Endothelial cell of umbilical vein (primary cell): ENCODE results near the gene KISS1R. TPM values are rescaled to one million over a fixed set of nuclear protein-coding genes. Genes with fewer than 3 reads are reported as not detected.
A peak's percentile ranks its signal among the peaks of the same experiment; 100 is the strongest.

Source experiments
- BruUV-seq: library from RNA; stranded (reverse); fragments of 400-500 nt; replicated peaks from 2 replicates; lab custom pipeline; 2021; lab: Mats Ljungman, UMichigan
- CTCF ChIA-PET: fragments of 300-600, 350-600 bp; sonication (Branson Sonifier 250); formaldehyde crosslinking; loops from one replicate; lab custom pipeline; 2021; ENCODE audit warnings: antibody characterized with exemption, inconsistent platforms; lab: Charles Lee
- POLR2A ChIA-PET: fragments of 300-600, 350-600 bp; sonication (Branson Sonifier 250); formaldehyde crosslinking; loops from one replicate; lab custom pipeline; 2021; ENCODE audit warnings: antibody characterized with exemption, inconsistent platforms; lab: Charles Lee
- DNase-seq: peaks from one replicate; pipeline ENCODE4 v3.0.0-alpha.2; 2011; ENCODE audit warnings: low read depth, low spot score
- FAIRE-seq: peaks from 2 replicates; lab custom pipeline; 2011; peaks lifted over from hg19 to GRCh38; lab: Jason Lieb, UNC
- H2AFZ ChIP-seq: 2 replicates; pipeline ENCODE4 v1.6.0; 2012; ENCODE audit warnings: low read depth, low read length, control low read depth, inconsistent platforms
- H3K27ac ChIP-seq: 2 replicates; pipeline ENCODE4 v1.5.1; 2011; ENCODE audit warnings: low read depth, mild to moderate bottlenecking, control low read depth, low read length, moderate library complexity; ENCODE audit not compliant: insufficient read depth
- H3K27me3 ChIP-seq, 2 experiments: 2 replicates each; pipeline versions ENCODE4 v1.6.0 to v1.6.1; 2011; ENCODE audit warnings: low read length in 2 of 2, mixed read lengths in 1 of 2; ENCODE audit not compliant: control insufficient read depth in 2 of 2, insufficient read depth in 2 of 2
- H3K36me3 ChIP-seq, 2 experiments: 2 replicates in 1 of 2; 3 replicates in 1 of 2; pipeline ENCODE4 v1.5.1; 2011; ENCODE audit warnings: low read length in 2 of 2, mild to moderate bottlenecking in 1 of 2, moderate library complexity in 1 of 2; ENCODE audit not compliant: control insufficient read depth in 2 of 2, insufficient read depth in 2 of 2; ENCODE audit errors: extremely low read depth in 1 of 2
- H3K4me1 ChIP-seq: 3 replicates; pipeline ENCODE4 v1.5.1; 2011; ENCODE audit warnings: mild to moderate bottlenecking, low read length; ENCODE audit not compliant: control insufficient read depth, insufficient read depth; ENCODE audit errors: extremely low read depth
- H3K4me2 ChIP-seq: 2 replicates; pipeline ENCODE4 v1.6.1; 2011; ENCODE audit warnings: low read length, control low read depth, mixed read lengths; ENCODE audit not compliant: insufficient read depth
- H3K4me3 ChIP-seq, 3 experiments: fragments of 200-600 bp in 1 of 3; sonication (generic), shearing (Covaris generic) in 1 of 3; replicated peaks in 1 of 3; 2 replicates each; pipeline ENCODE4 v1.5.1; 2011 to 2016; ENCODE audit warnings: control low read depth in 3 of 3, low read length in 3 of 3, mild to moderate bottlenecking in 2 of 3, inconsistent platforms in 1 of 3, low read depth in 1 of 3, moderate library complexity in 1 of 3; ENCODE audit not compliant: insufficient read depth in 1 of 3
- H3K79me2 ChIP-seq: 2 replicates; pipeline ENCODE4 v1.6.0; 2012; ENCODE audit warnings: low read length, inconsistent platforms; ENCODE audit not compliant: control insufficient read depth, insufficient read depth
- H3K9ac ChIP-seq: replicated peaks from 2 replicates; pipeline ENCODE3; 2011; ENCODE audit warnings: low read length, control low read depth; ENCODE audit not compliant: insufficient read depth; ENCODE audit errors: extremely low read depth
- H3K9me1 ChIP-seq: replicated peaks from 3 replicates; pipeline ENCODE4 v1.6.0; 2011; ENCODE audit warnings: mild to moderate bottlenecking, low read length; ENCODE audit not compliant: control insufficient read depth, insufficient read depth; ENCODE audit errors: extremely low read depth
- H3K9me3 ChIP-seq: replicated peaks from 2 replicates; pipeline ENCODE4 v1.5.1; 2012; ENCODE audit warnings: low read length, inconsistent platforms; ENCODE audit not compliant: control insufficient read depth, insufficient read depth
- H4K20me1 ChIP-seq: replicated peaks from 2 replicates; pipeline ENCODE3; 2011; ENCODE audit warnings: mild to moderate bottlenecking, low read length; ENCODE audit not compliant: control insufficient read depth, insufficient read depth; ENCODE audit errors: extremely low read depth
- EZH2 ChIP-seq: IDR thresholded peaks from 2 replicates; pipeline ENCODE4 v1.6.1; 2012; ENCODE audit warnings: borderline replicate concordance, low read depth, mild to moderate bottlenecking, moderate library complexity, low read length, inconsistent platforms; ENCODE audit not compliant: severe bottlenecking
- FOS ChIP-seq: IDR thresholded peaks from 2 replicates; pipeline ENCODE4 v1.6.1; 2011; ENCODE audit warnings: mild to moderate bottlenecking, low read length, moderate library complexity, borderline replicate concordance; ENCODE audit not compliant: insufficient read depth
- GATA2 ChIP-seq: IDR thresholded peaks from 2 replicates; pipeline ENCODE4 v1.7.0; 2011; ENCODE audit warnings: low read depth, mild to moderate bottlenecking, moderate library complexity, mixed read lengths, low read length; ENCODE audit not compliant: insufficient read length, insufficient read depth
- JUN ChIP-seq: IDR thresholded peaks from 2 replicates; pipeline ENCODE4 v1.6.1; 2011; ENCODE audit warnings: borderline replicate concordance, low read depth; ENCODE audit not compliant: insufficient read length, insufficient read depth
- MYC ChIP-seq: IDR thresholded peaks from one replicate; pipeline ENCODE4 v1.6.1; 2011; ENCODE audit warnings: mild to moderate bottlenecking, low read depth, low read length
- POLR2A ChIP-seq: IDR thresholded peaks from 2 replicates; pipeline ENCODE4 v1.6.1; 2012; ENCODE audit warnings: low read depth, mild to moderate bottlenecking, control low read depth, low read length
- POLR2AphosphoS5 ChIP-seq: IDR thresholded peaks from 2 replicates; pipeline ENCODE4 v1.6.1; 2012; ENCODE audit warnings: low read depth, mild to moderate bottlenecking, control low read depth, low read length, moderate library complexity; ENCODE audit not compliant: insufficient read depth
- dilution Hi-C: fragments of 300-500 bp; cut with MboI; formaldehyde crosslinking; loops from one replicate; pipeline ENCODE4 v1.15.0; 2019; ENCODE audit warnings: low sequenced_read_pairs; ENCODE audit not compliant: extremely low pct_ligation_motif_present
- intact Hi-C: fragments of 100-400 bp; cut with micrococcal nuclease; formaldehyde crosslinking; loops from one replicate; pipeline ENCODE4 v1.10.0; 2022
- polyA plus RNA-seq, 4 experiments: library from polyadenylated mRNA; depleted of rRNA in 3 of 4; stranded (reverse) in 3 of 4; unstranded in 1 of 4; fragments of >200 nt; gene quantifications; 2 replicates each; pipeline versions ENCODE4 v1.2.1 to v1.2.3, GENCODE V29; 2011 to 2012; ENCODE audit warnings: missing spikeins in 1 of 4
- total RNA-seq: library from RNA; stranded (reverse); gene quantifications from 2 replicates; pipeline ENCODE4 v1.2.3, GENCODE V29; 2021
- TF ChIP-seq, protein P1 (sequence below): IDR thresholded peaks from 2 replicates; pipeline ENCODE4 v1.6.1; 2011; ENCODE audit not compliant: insufficient read depth, insufficient read length
- TF ChIP-seq, protein P2 (sequence below), 2 donors: IDR thresholded peaks; 1 replicate in 1 of 2; 2 replicates in 1 of 2; pipeline ENCODE4 v1.5.1; 2011; ENCODE audit warnings: low read length in 2 of 2, mild to moderate bottlenecking in 2 of 2, moderate library complexity in 2 of 2, control low read depth in 1 of 2, inconsistent platforms in 1 of 2, low read depth in 1 of 2; ENCODE audit not compliant: insufficient read depth in 1 of 2; ENCODE audit errors: extremely low read depth in 1 of 2

KISS1R gene
- total and polyA plus RNA-seq, 2 donors (not counting 3 experiments of a cell fraction or from before 2014, with no cell fraction given): not detected

DNA sequence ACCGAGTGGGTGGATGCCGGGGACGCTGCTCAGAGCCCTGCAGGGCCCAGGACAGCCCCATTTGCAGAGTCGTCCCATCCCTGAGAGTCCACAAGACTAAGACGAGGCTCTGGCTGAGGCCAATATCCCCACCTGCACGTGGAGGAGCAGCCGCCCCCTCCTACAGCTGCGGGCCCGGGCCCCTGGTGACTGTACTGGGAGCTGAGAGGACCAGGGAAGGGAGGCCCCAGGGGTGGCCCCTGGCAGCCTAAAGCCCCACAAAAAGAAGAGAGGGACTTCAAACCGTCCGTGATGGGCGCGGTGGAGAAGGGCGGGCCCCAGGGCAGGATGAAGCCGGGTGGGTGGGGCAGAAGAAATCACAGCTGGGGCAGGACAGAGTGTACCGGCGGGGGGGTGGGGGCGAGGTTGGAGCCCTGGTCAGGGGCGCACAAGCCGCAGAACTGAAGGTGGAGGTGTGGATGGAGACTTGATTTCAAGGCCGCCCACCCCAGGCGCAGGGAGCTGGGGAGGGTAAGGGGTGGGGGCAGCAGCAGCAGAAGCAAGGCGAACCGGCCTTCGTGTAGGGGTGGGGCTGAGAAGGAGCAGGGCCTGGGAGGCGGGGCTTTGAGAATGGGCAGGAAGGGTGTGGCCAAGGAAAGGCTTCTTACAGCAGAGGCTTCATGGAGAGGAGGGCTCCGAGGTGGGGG, 44.7 kb upstream of the KISS1R start:
- no peaks in the 10 kb centered on the region for H3K9me1 ChIP-seq
- TF ChIP-seq EZH2 (no peak), POLR2A (no peak), JUN (no peak), FOS (no peak), MYC (no peak), POLR2AphosphoS5 (no peak), GATA2 (no peak)
- TF ChIP-seq, protein P1, sequence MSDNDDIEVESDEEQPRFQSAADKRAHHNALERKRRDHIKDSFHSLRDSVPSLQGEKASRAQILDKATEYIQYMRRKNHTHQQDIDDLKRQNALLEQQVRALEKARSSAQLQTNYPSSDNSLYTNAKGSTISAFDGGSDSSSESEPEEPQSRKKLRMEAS: no peak
- TF ChIP-seq, protein P2, sequence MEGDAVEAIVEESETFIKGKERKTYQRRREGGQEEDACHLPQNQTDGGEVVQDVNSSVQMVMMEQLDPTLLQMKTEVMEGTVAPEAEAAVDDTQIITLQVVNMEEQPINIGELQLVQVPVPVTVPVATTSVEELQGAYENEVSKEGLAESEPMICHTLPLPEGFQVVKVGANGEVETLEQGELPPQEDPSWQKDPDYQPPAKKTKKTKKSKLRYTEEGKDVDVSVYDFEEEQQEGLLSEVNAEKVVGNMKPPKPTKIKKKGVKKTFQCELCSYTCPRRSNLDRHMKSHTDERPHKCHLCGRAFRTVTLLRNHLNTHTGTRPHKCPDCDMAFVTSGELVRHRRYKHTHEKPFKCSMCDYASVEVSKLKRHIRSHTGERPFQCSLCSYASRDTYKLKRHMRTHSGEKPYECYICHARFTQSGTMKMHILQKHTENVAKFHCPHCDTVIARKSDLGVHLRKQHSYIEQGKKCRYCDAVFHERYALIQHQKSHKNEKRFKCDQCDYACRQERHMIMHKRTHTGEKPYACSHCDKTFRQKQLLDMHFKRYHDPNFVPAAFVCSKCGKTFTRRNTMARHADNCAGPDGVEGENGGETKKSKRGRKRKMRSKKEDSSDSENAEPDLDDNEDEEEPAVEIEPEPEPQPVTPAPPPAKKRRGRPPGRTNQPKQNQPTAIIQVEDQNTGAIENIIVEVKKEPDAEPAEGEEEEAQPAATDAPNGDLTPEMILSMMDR (IDR thresholded peaks at IDR 0.05; ENCODE audit: extremely low read depth in 1 of 2, insufficient read depth in 1 of 2, low read depth in 1 of 2, low read length in 2 of 2): no peak
- H2AFZ ChIP-seq: no peak overlapping the region
- H3K27ac ChIP-seq: no peak overlapping the region
- ChIA-PET CTCF (interaction anchor here (1.2 to 2.0 kb wide), 2 partner anchors 9 to 16 kb away, joined by 4 to 7 read pairs; no protein-coding TSS in a partner anchor), POLR2A (no interaction called here)
- FAIRE-seq: peak; percentile 35
- no peaks in the 10 kb centered on the region for H3K9me3 ChIP-seq
- dilution Hi-C loops (no loop called here), intact Hi-C loops (no loop called here)
- no peaks in the 10 kb centered on the region for H4K20me1 ChIP-seq
- no peaks in the 10 kb centered on the region for H3K79me2 ChIP-seq
- DNase-seq: peak; percentile 34
- BruUV-seq: no TSS peak
- H3K4me2 ChIP-seq: no peak overlapping the region
- H3K9ac ChIP-seq: no peak overlapping the region
- H3K36me3 ChIP-seq: peaks cover 0 to 24% of the 10 kb centered on the region in 2 experiments
- H3K4me3 ChIP-seq: no peak overlapping the region
- no peaks in the 10 kb centered on the region for H3K27me3 ChIP-seq
- peaks cover 9% of the 10 kb centered on the region for H3K4me1 ChIP-seq
